Endothelial cell of umbilical vein (primary cell): ENCODE data around the gene MPST. TPM values are rescaled to one million over a fixed set of nuclear protein-coding genes. Genes with fewer than 3 reads are reported as not detected.

Experiments used
- BruUV-seq: library from RNA; stranded (reverse); fragments of 400-500 nt; replicated peaks from 2 replicates; lab custom pipeline; 2021; lab: Mats Ljungman, UMichigan
- CTCF ChIA-PET: fragments of 300-600, 350-600 bp; sonication (Branson Sonifier 250); formaldehyde crosslinking; loops from one replicate; lab custom pipeline; 2021; ENCODE audit warnings: antibody characterized with exemption, inconsistent platforms; lab: Charles Lee
- POLR2A ChIA-PET: fragments of 300-600, 350-600 bp; sonication (Branson Sonifier 250); formaldehyde crosslinking; loops from one replicate; lab custom pipeline; 2021; ENCODE audit warnings: antibody characterized with exemption, inconsistent platforms; lab: Charles Lee
- DNase-seq: peaks from one replicate; pipeline ENCODE4 v3.0.0-alpha.2; 2011; ENCODE audit warnings: low read depth, low spot score
- FAIRE-seq: peaks from 2 replicates; lab custom pipeline; 2011; peaks lifted over from hg19 to GRCh38; lab: Jason Lieb, UNC
- H2AFZ ChIP-seq: 2 replicates; pipeline ENCODE4 v1.6.0; 2012; ENCODE audit warnings: low read depth, low read length, control low read depth, inconsistent platforms
- H3K27ac ChIP-seq: 2 replicates; pipeline ENCODE4 v1.5.1; 2011; ENCODE audit warnings: low read depth, mild to moderate bottlenecking, control low read depth, low read length, moderate library complexity; ENCODE audit not compliant: insufficient read depth
- H3K27me3 ChIP-seq, 2 experiments: 2 replicates each; pipeline versions ENCODE4 v1.6.0 to v1.6.1; 2011; ENCODE audit warnings: low read length in 2 of 2, mixed read lengths in 1 of 2; ENCODE audit not compliant: control insufficient read depth in 2 of 2, insufficient read depth in 2 of 2
- H3K36me3 ChIP-seq, 2 experiments: 2 replicates in 1 of 2; 3 replicates in 1 of 2; pipeline ENCODE4 v1.5.1; 2011; ENCODE audit warnings: low read length in 2 of 2, mild to moderate bottlenecking in 1 of 2, moderate library complexity in 1 of 2; ENCODE audit not compliant: control insufficient read depth in 2 of 2, insufficient read depth in 2 of 2; ENCODE audit errors: extremely low read depth in 1 of 2
- H3K4me1 ChIP-seq: 3 replicates; pipeline ENCODE4 v1.5.1; 2011; ENCODE audit warnings: mild to moderate bottlenecking, low read length; ENCODE audit not compliant: control insufficient read depth, insufficient read depth; ENCODE audit errors: extremely low read depth
- H3K4me2 ChIP-seq: 2 replicates; pipeline ENCODE4 v1.6.1; 2011; ENCODE audit warnings: low read length, control low read depth, mixed read lengths; ENCODE audit not compliant: insufficient read depth
- H3K4me3 ChIP-seq, 3 experiments: fragments of 200-600 bp in 1 of 3; sonication (generic), shearing (Covaris generic) in 1 of 3; replicated peaks in 1 of 3; 2 replicates each; pipeline ENCODE4 v1.5.1; 2011 to 2016; ENCODE audit warnings: control low read depth in 3 of 3, low read length in 3 of 3, mild to moderate bottlenecking in 2 of 3, inconsistent platforms in 1 of 3, low read depth in 1 of 3, moderate library complexity in 1 of 3; ENCODE audit not compliant: insufficient read depth in 1 of 3
- H3K79me2 ChIP-seq: 2 replicates; pipeline ENCODE4 v1.6.0; 2012; ENCODE audit warnings: low read length, inconsistent platforms; ENCODE audit not compliant: control insufficient read depth, insufficient read depth
- H3K9ac ChIP-seq: replicated peaks from 2 replicates; pipeline ENCODE3; 2011; ENCODE audit warnings: low read length, control low read depth; ENCODE audit not compliant: insufficient read depth; ENCODE audit errors: extremely low read depth
- H3K9me1 ChIP-seq: replicated peaks from 3 replicates; pipeline ENCODE4 v1.6.0; 2011; ENCODE audit warnings: mild to moderate bottlenecking, low read length; ENCODE audit not compliant: control insufficient read depth, insufficient read depth; ENCODE audit errors: extremely low read depth
- H3K9me3 ChIP-seq: replicated peaks from 2 replicates; pipeline ENCODE4 v1.5.1; 2012; ENCODE audit warnings: low read length, inconsistent platforms; ENCODE audit not compliant: control insufficient read depth, insufficient read depth
- H4K20me1 ChIP-seq: replicated peaks from 2 replicates; pipeline ENCODE3; 2011; ENCODE audit warnings: mild to moderate bottlenecking, low read length; ENCODE audit not compliant: control insufficient read depth, insufficient read depth; ENCODE audit errors: extremely low read depth
- EZH2 ChIP-seq: IDR thresholded peaks from 2 replicates; pipeline ENCODE4 v1.6.1; 2012; ENCODE audit warnings: borderline replicate concordance, low read depth, mild to moderate bottlenecking, moderate library complexity, low read length, inconsistent platforms; ENCODE audit not compliant: severe bottlenecking
- FOS ChIP-seq: IDR thresholded peaks from 2 replicates; pipeline ENCODE4 v1.6.1; 2011; ENCODE audit warnings: mild to moderate bottlenecking, low read length, moderate library complexity, borderline replicate concordance; ENCODE audit not compliant: insufficient read depth
- GATA2 ChIP-seq: IDR thresholded peaks from 2 replicates; pipeline ENCODE4 v1.7.0; 2011; ENCODE audit warnings: low read depth, mild to moderate bottlenecking, moderate library complexity, mixed read lengths, low read length; ENCODE audit not compliant: insufficient read length, insufficient read depth
- JUN ChIP-seq: IDR thresholded peaks from 2 replicates; pipeline ENCODE4 v1.6.1; 2011; ENCODE audit warnings: borderline replicate concordance, low read depth; ENCODE audit not compliant: insufficient read length, insufficient read depth
- MYC ChIP-seq: IDR thresholded peaks from one replicate; pipeline ENCODE4 v1.6.1; 2011; ENCODE audit warnings: mild to moderate bottlenecking, low read depth, low read length
- POLR2A ChIP-seq: IDR thresholded peaks from 2 replicates; pipeline ENCODE4 v1.6.1; 2012; ENCODE audit warnings: low read depth, mild to moderate bottlenecking, control low read depth, low read length
- POLR2AphosphoS5 ChIP-seq: IDR thresholded peaks from 2 replicates; pipeline ENCODE4 v1.6.1; 2012; ENCODE audit warnings: low read depth, mild to moderate bottlenecking, control low read depth, low read length, moderate library complexity; ENCODE audit not compliant: insufficient read depth
- dilution Hi-C: fragments of 300-500 bp; cut with MboI; formaldehyde crosslinking; loops from one replicate; pipeline ENCODE4 v1.15.0; 2019; ENCODE audit warnings: low sequenced_read_pairs; ENCODE audit not compliant: extremely low pct_ligation_motif_present
- intact Hi-C: fragments of 100-400 bp; cut with micrococcal nuclease; formaldehyde crosslinking; loops from one replicate; pipeline ENCODE4 v1.10.0; 2022
- polyA plus RNA-seq, 4 experiments: library from polyadenylated mRNA; depleted of rRNA in 3 of 4; stranded (reverse) in 3 of 4; unstranded in 1 of 4; fragments of >200 nt; gene quantifications; 2 replicates each; pipeline versions ENCODE4 v1.2.1 to v1.2.3, GENCODE V29; 2011 to 2012; ENCODE audit warnings: missing spikeins in 1 of 4
- total RNA-seq: library from RNA; stranded (reverse); gene quantifications from 2 replicates; pipeline ENCODE4 v1.2.3, GENCODE V29; 2021
- TF ChIP-seq, protein P1 (sequence below): IDR thresholded peaks from 2 replicates; pipeline ENCODE4 v1.6.1; 2011; ENCODE audit not compliant: insufficient read depth, insufficient read length
- TF ChIP-seq, protein P2 (sequence below), 2 donors: IDR thresholded peaks; 1 replicate in 1 of 2; 2 replicates in 1 of 2; pipeline ENCODE4 v1.5.1; 2011; ENCODE audit warnings: low read length in 2 of 2, mild to moderate bottlenecking in 2 of 2, moderate library complexity in 2 of 2, control low read depth in 1 of 2, inconsistent platforms in 1 of 2, low read depth in 1 of 2; ENCODE audit not compliant: insufficient read depth in 1 of 2; ENCODE audit errors: extremely low read depth in 1 of 2

The MPST gene
- total and polyA plus RNA-seq, 2 donors (not counting 3 experiments of a cell fraction or from before 2014, with no cell fraction given): 93.2 to 124 TPM

DNA sequence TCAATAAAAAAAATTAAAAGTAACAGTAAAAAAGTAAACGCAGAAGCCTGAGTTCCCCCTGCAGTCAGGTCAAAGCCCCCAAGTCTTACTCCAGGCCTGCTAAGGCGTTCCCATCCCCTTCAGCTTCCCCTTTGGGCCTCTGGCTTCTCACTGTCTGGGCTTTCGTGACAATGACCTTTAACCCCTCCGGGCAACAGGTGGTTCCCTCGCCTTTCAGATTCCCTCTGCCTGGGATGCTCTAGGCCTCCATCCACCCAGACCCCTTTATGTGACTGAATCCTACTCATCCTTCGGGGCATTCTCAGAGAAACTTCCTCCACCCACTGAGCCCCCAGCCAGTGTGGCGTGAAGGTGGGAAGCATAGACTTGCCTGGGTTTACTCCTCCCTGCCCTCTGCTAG lies 8.0 kb downstream of the MPST start:
- Histone ChIP-seq H3K9ac (no peak overlapping the region), H2AFZ (no peak overlapping the region), H3K4me3 (no peak overlapping the region), H4K20me1 (no peaks in the 10 kb centered on the region), H3K27me3 (no peaks in the 10 kb centered on the region), H3K79me2 (peaks cover 2% of the 10 kb centered on the region), H3K36me3 (peaks cover 6 to 37% of the 10 kb centered on the region in 2 experiments), H3K27ac (no peak overlapping the region), H3K9me3 (no peaks in the 10 kb centered on the region), H3K4me2 (no peak overlapping the region), H3K9me1 (no peaks in the 10 kb centered on the region), H3K4me1 (peaks cover 9% of the 10 kb centered on the region)
- TF ChIP-seq POLR2AphosphoS5 (no peak), GATA2 (no peak), POLR2A (no peak), MYC (no peak)
- TF ChIP-seq, protein P1, sequence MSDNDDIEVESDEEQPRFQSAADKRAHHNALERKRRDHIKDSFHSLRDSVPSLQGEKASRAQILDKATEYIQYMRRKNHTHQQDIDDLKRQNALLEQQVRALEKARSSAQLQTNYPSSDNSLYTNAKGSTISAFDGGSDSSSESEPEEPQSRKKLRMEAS: no peak
- dilution Hi-C loops: no loop called here
- POLR2A ChIA-PET: no interaction called here
- no peak for DNase-seq
- no TSS peak for BruUV-seq
- no peak for FAIRE-seq
- intact Hi-C loops: no loop called here
- CTCF ChIA-PET: interaction anchor here (1.6 kb wide), 1 partner anchor 17 kb away, joined by 5 read pairs; no protein-coding TSS in a partner anchor

DNA sequence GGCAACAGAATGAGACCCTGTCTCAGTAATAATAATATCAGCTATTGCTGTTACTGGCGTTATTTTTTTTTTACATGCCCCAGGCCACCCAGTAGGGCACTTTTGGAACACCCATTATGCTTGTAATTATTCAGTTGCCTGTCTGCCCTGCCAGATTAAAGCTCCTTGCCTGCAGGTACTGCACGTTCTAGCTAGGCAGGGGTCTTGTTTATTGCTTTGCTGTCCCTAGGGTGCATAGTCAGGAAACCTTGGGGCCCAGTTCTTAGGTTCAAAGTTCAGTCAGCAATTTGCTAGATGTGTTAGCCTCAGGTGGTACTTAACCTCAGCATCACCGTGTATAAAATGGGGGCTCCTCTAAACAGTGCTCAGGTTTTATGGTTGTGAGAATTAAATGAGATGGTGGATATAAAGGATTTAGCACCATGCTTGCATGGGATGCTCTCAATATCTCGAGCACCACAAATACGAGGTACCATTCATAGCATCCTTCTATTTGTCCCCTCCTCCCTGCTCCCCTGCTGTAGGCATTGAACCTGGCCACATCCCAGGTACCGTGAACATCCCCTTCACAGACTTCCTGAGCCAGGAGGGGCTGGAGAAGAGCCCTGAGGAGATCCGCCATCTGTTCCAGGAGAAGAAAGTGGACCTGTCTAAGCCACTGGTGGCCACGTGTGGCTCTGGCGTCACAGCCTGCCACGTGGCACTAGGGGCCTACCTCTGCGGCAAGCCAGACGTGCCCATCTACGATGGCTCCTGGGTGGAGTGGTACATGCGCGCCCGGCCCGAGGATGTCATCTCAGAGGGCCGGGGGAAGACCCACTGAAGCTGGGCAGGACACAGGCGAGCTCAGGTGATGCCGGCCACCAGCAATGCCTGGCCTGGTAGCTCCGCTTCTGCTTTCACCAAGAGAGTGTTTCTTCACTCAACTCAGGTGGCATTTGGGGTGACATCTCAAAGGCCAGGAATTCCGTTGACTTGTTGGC lies 9.4 kb downstream of the MPST start:
- Histone ChIP-seq H4K20me1 (no peaks in the 10 kb centered on the region), H3K9me1 (no peaks in the 10 kb centered on the region), H3K36me3 (peaks cover 6 to 37% of the 10 kb centered on the region in 2 experiments), H3K79me2 (no peaks in the 10 kb centered on the region), H3K27ac (no peak overlapping the region), H3K4me2 (no peak overlapping the region), H3K27me3 (no peaks in the 10 kb centered on the region), H3K4me1 (peaks cover 9% of the 10 kb centered on the region), H3K9me3 (no peaks in the 10 kb centered on the region), H2AFZ (no peak overlapping the region), H3K9ac (no peak overlapping the region), H3K4me3 (no peak overlapping the region)
- FAIRE-seq: no peak
- TF ChIP-seq, protein P2, sequence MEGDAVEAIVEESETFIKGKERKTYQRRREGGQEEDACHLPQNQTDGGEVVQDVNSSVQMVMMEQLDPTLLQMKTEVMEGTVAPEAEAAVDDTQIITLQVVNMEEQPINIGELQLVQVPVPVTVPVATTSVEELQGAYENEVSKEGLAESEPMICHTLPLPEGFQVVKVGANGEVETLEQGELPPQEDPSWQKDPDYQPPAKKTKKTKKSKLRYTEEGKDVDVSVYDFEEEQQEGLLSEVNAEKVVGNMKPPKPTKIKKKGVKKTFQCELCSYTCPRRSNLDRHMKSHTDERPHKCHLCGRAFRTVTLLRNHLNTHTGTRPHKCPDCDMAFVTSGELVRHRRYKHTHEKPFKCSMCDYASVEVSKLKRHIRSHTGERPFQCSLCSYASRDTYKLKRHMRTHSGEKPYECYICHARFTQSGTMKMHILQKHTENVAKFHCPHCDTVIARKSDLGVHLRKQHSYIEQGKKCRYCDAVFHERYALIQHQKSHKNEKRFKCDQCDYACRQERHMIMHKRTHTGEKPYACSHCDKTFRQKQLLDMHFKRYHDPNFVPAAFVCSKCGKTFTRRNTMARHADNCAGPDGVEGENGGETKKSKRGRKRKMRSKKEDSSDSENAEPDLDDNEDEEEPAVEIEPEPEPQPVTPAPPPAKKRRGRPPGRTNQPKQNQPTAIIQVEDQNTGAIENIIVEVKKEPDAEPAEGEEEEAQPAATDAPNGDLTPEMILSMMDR (IDR thresholded peaks at IDR 0.05; ENCODE audit: extremely low read depth in 1 of 2, insufficient read depth in 1 of 2, low read depth in 1 of 2, low read length in 2 of 2): no peak
- TF ChIP-seq, protein P1: no peak
- TF ChIP-seq GATA2 (no peak), MYC (no peak), FOS (no peak), EZH2 (no peak), POLR2AphosphoS5 (no peak), JUN (no peak), POLR2A (no peak)
- dilution Hi-C loops: no loop called here
- DNase-seq: no peak
- BruUV-seq: no TSS peak
- intact Hi-C loops: no loop called here
- CTCF ChIA-PET: interaction anchor here (3.7 to 5.2 kb wide), 2 partner anchors 9 to 14 kb away, joined by 27 to 57 read pairs; partner anchors contain the start of genes MPST and TST
- POLR2A ChIA-PET: interaction anchor here (0.7 kb wide), 1 partner anchor 86 kb away, joined by 4 read pairs; no protein-coding TSS in a partner anchor
